Mesendoderm (in vitro differentiated cells): ENCODE data around the gene FAM83F.
A peak's percentile ranks its signal among the peaks of the same experiment; 100 is the strongest.

Experiments
- DNase-seq: peaks from one replicate; pipeline ENCODE4 v3.0.0; 2013
- H2AK5ac ChIP-seq: 2 replicates; pipeline ENCODE4 v1.6.1; 2013; ENCODE audit warnings: low read length, inconsistent platforms
- H2BK120ac ChIP-seq: 2 replicates; pipeline ENCODE4 v1.6.1; 2013; ENCODE audit warnings: low read depth, mild to moderate bottlenecking, low read length, moderate library complexity, mixed read lengths
- H2BK15ac ChIP-seq: replicated peaks from 2 replicates; pipeline ENCODE4 v1.6.1; 2013; ENCODE audit warnings: low read depth, mild to moderate bottlenecking, moderate library complexity
- H2BK5ac ChIP-seq: 2 replicates; pipeline ENCODE4 v1.6.1; 2013; ENCODE audit warnings: low read length, inconsistent platforms
- H3K18ac ChIP-seq: 2 replicates; pipeline ENCODE4 v1.6.1; 2013; ENCODE audit warnings: mild to moderate bottlenecking, low read length, mixed read lengths
- H3K23ac ChIP-seq: one replicate; pipeline ENCODE4 v1.6.1; 2013; ENCODE audit warnings: low read length
- H3K27ac ChIP-seq: 2 replicates; pipeline ENCODE4 v1.5.1; 2013; ENCODE audit warnings: low read depth, mild to moderate bottlenecking, inconsistent platforms, low read length, moderate library complexity
- H3K27me3 ChIP-seq: 2 replicates; pipeline ENCODE4 v1.6.1; 2013; ENCODE audit warnings: low read length, control low read depth, mild to moderate bottlenecking, inconsistent platforms; ENCODE audit not compliant: insufficient read depth, poor library complexity
- H3K36me3 ChIP-seq: 2 replicates; pipeline ENCODE4 v1.6.1; 2013; ENCODE audit warnings: low read length, inconsistent platforms; ENCODE audit not compliant: control insufficient read depth, insufficient read depth
- H3K4ac ChIP-seq: one replicate; pipeline ENCODE4 v1.6.1; 2013; ENCODE audit warnings: low read depth, mild to moderate bottlenecking, low read length, moderate library complexity
- H3K4me1 ChIP-seq: 2 replicates; pipeline ENCODE4 v1.6.1; 2013; ENCODE audit warnings: low read depth, low read length, inconsistent platforms; ENCODE audit not compliant: control insufficient read depth
- H3K4me2 ChIP-seq: 2 replicates; pipeline ENCODE4 v1.6.1; 2013; ENCODE audit warnings: low read length
- H3K4me3 ChIP-seq: 2 replicates; pipeline ENCODE4 v1.5.1; 2013; ENCODE audit warnings: mild to moderate bottlenecking, low read length
- H3K56ac ChIP-seq: one replicate; pipeline ENCODE4 v1.6.1; 2013; ENCODE audit warnings: low read length
- H3K79me1 ChIP-seq: 2 replicates; pipeline ENCODE4 v1.6.1; 2013; ENCODE audit warnings: low read length, inconsistent platforms
- H3K79me2 ChIP-seq: 2 replicates; pipeline ENCODE4 v1.6.1; 2013; ENCODE audit warnings: mild to moderate bottlenecking, low read length; ENCODE audit not compliant: control insufficient read depth, insufficient read depth
- H3K9ac ChIP-seq: 2 replicates; pipeline ENCODE4 v1.6.1; 2013; ENCODE audit warnings: low read length, inconsistent platforms
- H4K5ac ChIP-seq: one replicate; pipeline ENCODE4 v1.6.1; 2013; ENCODE audit warnings: low read length
- H4K8ac ChIP-seq: one replicate; pipeline ENCODE4 v1.6.1; 2013; ENCODE audit warnings: low read depth, mild to moderate bottlenecking, control low read depth, low read length, moderate library complexity
- WGBS: extraction: QIAGEN DNeasy Blood & Tissue Kit; methylation state at CpG from one replicate; pipeline ENCODE4 v1.1.7; 2013; ENCODE audit warnings: low lambda C conversion rate, missing lambda C conversion rate; ENCODE audit not compliant: insufficient coverage; ENCODE audit errors: extremely low coverage; 5-methylcytosine and 5-hydroxymethylcytosine counted together

The FAM83F gene

DNA sequence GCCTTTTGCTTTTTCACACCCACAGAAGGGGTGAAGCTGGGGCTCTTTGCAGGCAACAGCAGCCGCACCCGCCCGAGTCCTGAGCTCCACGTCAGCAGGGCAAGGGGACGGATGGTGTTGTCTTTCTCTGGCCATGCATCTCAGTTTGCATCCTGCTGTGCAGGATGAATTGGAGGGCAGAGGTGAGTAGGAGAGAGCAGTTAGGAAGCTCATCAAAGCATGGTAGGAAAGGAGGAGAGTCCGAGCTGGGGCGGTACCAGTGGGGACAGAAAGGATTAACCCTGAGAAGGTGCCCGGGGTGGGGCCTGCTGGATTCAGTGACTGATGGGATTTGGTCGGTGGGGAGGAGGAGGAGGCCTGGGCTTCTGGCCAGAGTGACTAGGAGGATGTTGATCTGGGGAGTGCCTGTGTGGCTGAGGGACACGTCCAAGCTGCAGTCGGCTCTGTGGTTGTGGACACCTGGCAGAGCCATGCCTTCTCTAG, 14.6 kb downstream of the FAM83F start:
- Histone ChIP-seq H3K4me3 (no peak overlapping the region), H3K27ac (no peak overlapping the region), H2BK5ac (no peak overlapping the region), H3K36me3 (peaks cover 2% of the 10 kb centered on the region), H3K4me2 (no peak overlapping the region), H3K79me2 (peaks cover 6% of the 10 kb centered on the region), H3K9ac (no peak overlapping the region), H2BK120ac (no peak overlapping the region), H3K4ac (no peak overlapping the region), H3K18ac (peak overlapping the region; percentile 57), H3K79me1 (peaks cover 21% of the 10 kb centered on the region), H2AK5ac (no peak overlapping the region), H3K4me1 (peaks cover 15% of the 10 kb centered on the region), H3K23ac (no peak overlapping the region), H3K27me3 (no peaks in the 10 kb centered on the region), H2BK15ac (no peak overlapping the region), H4K8ac (no peak overlapping the region), H3K56ac (peak overlapping the region; percentile 18), H4K5ac (no peak overlapping the region)
- WGBS, result no CpG with 5 or more reads among the region's 11 CpGs
- DNase-seq, result peak; percentile 92

DNA sequence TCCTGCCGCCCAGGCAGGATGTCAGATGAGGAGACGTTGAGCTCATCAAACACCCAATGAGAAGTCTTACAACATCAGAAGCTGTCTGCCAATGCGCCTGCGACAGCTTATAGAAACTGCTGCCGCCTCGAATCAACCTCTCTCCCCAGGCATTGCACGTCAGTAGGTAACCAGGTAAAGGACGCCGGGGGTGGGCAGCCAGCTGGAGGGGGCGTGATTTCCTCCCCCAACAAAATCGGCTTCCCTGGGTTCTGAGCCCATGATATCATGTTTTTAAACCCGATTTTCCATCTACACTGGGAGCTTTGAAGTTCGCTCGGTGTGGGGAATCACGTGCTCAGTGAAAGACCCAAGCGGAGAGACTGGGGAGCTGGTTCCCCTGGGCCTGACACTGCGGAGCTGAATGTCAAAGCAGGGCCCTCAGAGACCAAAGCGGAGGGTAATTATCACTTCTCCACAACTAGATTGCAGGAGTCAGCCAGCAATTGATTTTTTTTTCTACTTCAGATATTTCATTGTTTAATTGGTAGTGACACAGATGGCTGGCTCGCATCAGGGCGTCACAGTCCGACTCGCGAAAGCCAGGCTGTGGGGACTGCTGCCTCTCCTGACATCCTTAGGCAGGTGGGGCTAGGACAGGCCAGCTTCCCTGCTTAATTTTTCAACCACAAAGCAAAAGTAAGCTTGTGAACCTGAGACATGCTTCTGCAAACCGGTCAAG, 15.4 kb downstream of the FAM83F start:
- Histone ChIP-seq H3K79me1 (peaks cover 20% of the 10 kb centered on the region), H3K56ac (no peak overlapping the region), H3K4ac (no peak overlapping the region), H3K4me1 (peaks cover 15% of the 10 kb centered on the region), H3K79me2 (peaks cover 4% of the 10 kb centered on the region), H3K4me2 (no peak overlapping the region), H2BK120ac (no peak overlapping the region), H3K36me3 (no peaks in the 10 kb centered on the region), H4K5ac (no peak overlapping the region), H2BK5ac (no peak overlapping the region), H3K27ac (no peak overlapping the region), H3K9ac (no peak overlapping the region), H3K23ac (no peak overlapping the region), H2BK15ac (no peak overlapping the region), H2AK5ac (no peak overlapping the region), H4K8ac (no peak overlapping the region), H3K4me3 (no peak overlapping the region), H3K18ac (peak overlapping the region; percentile 57), H3K27me3 (no peaks in the 10 kb centered on the region)
- WGBS, result no CpG with 5 or more reads among the region's 24 CpGs
- no peak for DNase-seq

DNA sequence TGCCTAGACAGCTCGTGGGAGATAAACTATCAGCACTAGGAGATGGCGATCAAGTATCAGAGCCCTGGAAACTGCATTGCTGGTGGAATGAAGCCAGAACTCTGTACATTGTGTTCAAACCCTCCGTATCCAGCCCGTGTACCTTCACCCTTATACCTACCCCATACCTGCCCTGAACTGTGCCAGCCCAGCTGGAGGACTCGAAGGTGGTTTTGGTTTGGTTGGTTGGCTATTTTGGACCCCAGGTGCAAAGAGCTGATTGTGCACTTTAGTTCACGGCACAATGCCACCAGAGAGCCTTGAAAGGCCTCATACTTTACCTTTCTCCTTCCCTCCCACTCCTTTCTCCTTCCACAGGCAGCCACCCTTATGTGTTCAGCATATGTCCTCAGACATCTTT, 16.0 kb downstream of the FAM83F start:
- Histone ChIP-seq H3K9ac (no peak overlapping the region), H3K23ac (no peak overlapping the region), H4K8ac (no peak overlapping the region), H3K79me1 (peaks cover 20% of the 10 kb centered on the region), H2AK5ac (no peak overlapping the region), H2BK120ac (no peak overlapping the region), H3K36me3 (no peaks in the 10 kb centered on the region), H3K18ac (no peak overlapping the region), H3K4me2 (no peak overlapping the region), H3K79me2 (peaks cover 4% of the 10 kb centered on the region), H3K27ac (no peak overlapping the region), H3K4ac (no peak overlapping the region), H3K4me1 (peaks cover 15% of the 10 kb centered on the region), H2BK5ac (no peak overlapping the region), H3K56ac (no peak overlapping the region), H3K4me3 (no peak overlapping the region), H2BK15ac (no peak overlapping the region), H4K5ac (no peak overlapping the region), H3K27me3 (no peaks in the 10 kb centered on the region)
- DNase-seq, result no peak
- WGBS, result no CpG with 5 or more reads among the region's 6 CpGs

GRCh38 chr22:40014667-40015248, 20.0 kb downstream of the FAM83F start:
- H2BK5ac ChIP-seq, result no peak overlapping the region
- no peak overlapping the region for H3K56ac ChIP-seq
- no peak overlapping the region for H3K4me3 ChIP-seq
- no peak overlapping the region for H3K27ac ChIP-seq
- no peaks in the 10 kb centered on the region for H3K27me3 ChIP-seq
- H2BK120ac ChIP-seq, result no peak overlapping the region
- no peak overlapping the region for H3K9ac ChIP-seq
- H4K8ac ChIP-seq, result no peak overlapping the region
- WGBS, result no CpG with 5 or more reads among the region's 5 CpGs
- no peak for DNase-seq
- no peak overlapping the region for H2BK15ac ChIP-seq
- H4K5ac ChIP-seq, result no peak overlapping the region
- no peak overlapping the region for H3K18ac ChIP-seq
- H3K4me2 ChIP-seq, result no peak overlapping the region
- H3K36me3 ChIP-seq, result no peaks in the 10 kb centered on the region
- no peak overlapping the region for H3K4ac ChIP-seq
- no peak overlapping the region for H2AK5ac ChIP-seq
- peaks cover 6% of the 10 kb centered on the region for H3K4me1 ChIP-seq
- peaks cover 3% of the 10 kb centered on the region for H3K79me2 ChIP-seq
- no peak overlapping the region for H3K23ac ChIP-seq
- peaks cover 17% of the 10 kb centered on the region for H3K79me1 ChIP-seq

GRCh38 chr22:40015358-40015976, 20.7 kb downstream of the FAM83F start:
- Histone ChIP-seq H3K79me1 (peaks cover 16% of the 10 kb centered on the region), H2BK120ac (no peak overlapping the region), H3K9ac (no peak overlapping the region), H3K27me3 (no peaks in the 10 kb centered on the region), H3K79me2 (peaks cover 3% of the 10 kb centered on the region), H4K5ac (no peak overlapping the region), H3K4me2 (no peak overlapping the region), H3K18ac (no peak overlapping the region), H3K4me1 (peaks cover 1% of the 10 kb centered on the region), H4K8ac (no peak overlapping the region), H3K56ac (no peak overlapping the region), H3K23ac (no peak overlapping the region), H2BK15ac (no peak overlapping the region), H3K4ac (no peak overlapping the region), H2AK5ac (no peak overlapping the region), H3K36me3 (peaks cover 2% of the 10 kb centered on the region), H3K27ac (no peak overlapping the region), H3K4me3 (no peak overlapping the region), H2BK5ac (no peak overlapping the region)
- DNase-seq, result peak; percentile 34
- no CpG with 5 or more reads among the region's 10 CpGs for WGBS
